Measurements from ENCODE around the gene TMX3.

DNA sequence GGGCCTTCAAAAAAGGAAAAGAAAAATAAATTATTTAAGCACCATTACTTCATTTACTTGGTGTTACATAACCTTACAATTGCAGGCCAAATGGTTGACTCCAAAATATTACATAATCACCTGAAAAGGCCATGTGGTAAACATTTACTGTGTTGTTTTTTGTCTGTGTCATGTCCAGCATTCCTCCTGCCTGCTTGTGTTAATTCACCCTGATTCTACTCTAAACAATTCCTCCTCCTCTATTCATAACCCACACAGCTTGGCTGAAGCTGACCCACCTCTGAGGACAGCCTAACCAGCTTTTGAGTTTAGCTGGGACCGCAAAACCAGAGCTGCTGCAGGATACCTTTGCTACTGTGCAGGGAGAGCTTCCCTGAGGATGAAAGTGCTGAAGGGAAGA is 35.4 kb downstream of the TMX3 start:
- TF ChIP-seq EZH2 (IDR thresholded peaks at IDR 0.05; ENCODE audit: insufficient read depth, low read length): no peak
- TF ChIP-seq, protein P1, sequence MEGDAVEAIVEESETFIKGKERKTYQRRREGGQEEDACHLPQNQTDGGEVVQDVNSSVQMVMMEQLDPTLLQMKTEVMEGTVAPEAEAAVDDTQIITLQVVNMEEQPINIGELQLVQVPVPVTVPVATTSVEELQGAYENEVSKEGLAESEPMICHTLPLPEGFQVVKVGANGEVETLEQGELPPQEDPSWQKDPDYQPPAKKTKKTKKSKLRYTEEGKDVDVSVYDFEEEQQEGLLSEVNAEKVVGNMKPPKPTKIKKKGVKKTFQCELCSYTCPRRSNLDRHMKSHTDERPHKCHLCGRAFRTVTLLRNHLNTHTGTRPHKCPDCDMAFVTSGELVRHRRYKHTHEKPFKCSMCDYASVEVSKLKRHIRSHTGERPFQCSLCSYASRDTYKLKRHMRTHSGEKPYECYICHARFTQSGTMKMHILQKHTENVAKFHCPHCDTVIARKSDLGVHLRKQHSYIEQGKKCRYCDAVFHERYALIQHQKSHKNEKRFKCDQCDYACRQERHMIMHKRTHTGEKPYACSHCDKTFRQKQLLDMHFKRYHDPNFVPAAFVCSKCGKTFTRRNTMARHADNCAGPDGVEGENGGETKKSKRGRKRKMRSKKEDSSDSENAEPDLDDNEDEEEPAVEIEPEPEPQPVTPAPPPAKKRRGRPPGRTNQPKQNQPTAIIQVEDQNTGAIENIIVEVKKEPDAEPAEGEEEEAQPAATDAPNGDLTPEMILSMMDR (IDR thresholded peaks at IDR 0.05; ENCODE audit: insufficient read depth, low read depth, low read length): no peak

All from astrocyte (in vitro differentiated cells and primary cell).